IMR-90 (cell line): ENCODE measurements around the gene GPR183. TPM values are rescaled to one million over a fixed set of nuclear protein-coding genes. Genes with fewer than 3 reads are reported as not detected.

Experiments used
- ATAC-seq: fragments of 200-7000 bp; cut with Tn5 transposase; 2 replicates; pipeline ENCODE4 v1.9.1; 2020; ENCODE audit warnings: low read depth, mild to moderate bottlenecking, moderate library complexity
- BruUV-seq: library from RNA; stranded (reverse); fragments of 400-500 nt; replicated peaks from 2 replicates; lab custom pipeline; 2021; lab: Mats Ljungman, UMichigan
- CTCF ChIA-PET: fragments of 300-600 bp; formaldehyde crosslinking; extraction: SDS; loops from one replicate; lab custom pipeline; 2021; ENCODE audit warnings: antibody characterized with exemption; lab: Yijun Ruan, JAX
- POLR2A ChIA-PET: fragments of 300-600 bp; sonication (Branson Sonifier 250); formaldehyde crosslinking; loops from one replicate; lab custom pipeline; 2022; ENCODE audit warnings: antibody characterized with exemption; ENCODE audit not compliant: unreplicated experiment; lab: Charles Lee
- DNase-seq: peaks from one replicate; pipeline ENCODE4 v3.0.0; 2013
- H2AFZ ChIP-seq: replicated peaks from 2 replicates; pipeline ENCODE3; 2013; ENCODE audit warnings: low read length, mild to moderate bottlenecking; ENCODE audit not compliant: poor library complexity
- H2AK5ac ChIP-seq: 2 replicates; pipeline ENCODE4 v1.6.1; 2013; ENCODE audit warnings: low read depth, low read length, inconsistent platforms
- H2AK9ac ChIP-seq: replicated peaks from 2 replicates; pipeline ENCODE3; 2013; ENCODE audit warnings: mild to moderate bottlenecking, low read depth, low read length, moderate library complexity; ENCODE audit not compliant: poor library complexity
- H2BK120ac ChIP-seq: 2 replicates; pipeline ENCODE4 v1.6.1; 2013; ENCODE audit warnings: low read depth, low read length, inconsistent platforms
- H2BK15ac ChIP-seq: 3 replicates; pipeline ENCODE4 v1.6.1; 2013; ENCODE audit warnings: low read depth, low read length, inconsistent platforms
- H2BK20ac ChIP-seq: 2 replicates; pipeline ENCODE4 v1.6.1; 2013; ENCODE audit warnings: low read depth, mild to moderate bottlenecking, inconsistent platforms, low read length, moderate library complexity
- H2BK5ac ChIP-seq: 2 replicates; pipeline ENCODE4 v1.6.1; 2013; ENCODE audit warnings: mild to moderate bottlenecking, low read depth, low read length, inconsistent platforms; ENCODE audit not compliant: poor library complexity, severe bottlenecking
- H3K14ac ChIP-seq: replicated peaks from 2 replicates; pipeline ENCODE4 v1.6.1; 2013; ENCODE audit warnings: low read depth, low read length, inconsistent platforms
- H3K18ac ChIP-seq: 2 replicates; pipeline ENCODE4 v1.6.1; 2013; ENCODE audit warnings: low read depth, low read length, control low read depth
- H3K23ac ChIP-seq: 2 replicates; pipeline ENCODE4 v1.6.1; 2013; ENCODE audit warnings: low read depth, low read length, inconsistent platforms
- H3K27ac ChIP-seq: 2 replicates; pipeline ENCODE4 v1.5.1; 2013; ENCODE audit warnings: mild to moderate bottlenecking, control low read depth, low read length; ENCODE audit not compliant: insufficient read depth
- H3K27me3 ChIP-seq: 2 replicates; pipeline ENCODE4 v1.6.1; 2013; ENCODE audit warnings: low read length; ENCODE audit not compliant: control insufficient read depth, insufficient read depth
- H3K36me3 ChIP-seq: 2 replicates; pipeline ENCODE4 v1.6.1; 2013; ENCODE audit warnings: low read length, mixed read lengths; ENCODE audit not compliant: control insufficient read depth, insufficient read depth
- H3K4ac ChIP-seq: 2 replicates; pipeline ENCODE4 v1.6.1; 2013; ENCODE audit warnings: low read depth, low read length, inconsistent platforms
- H3K4me1 ChIP-seq: 2 replicates; pipeline ENCODE4 v1.6.1; 2013; ENCODE audit warnings: low read length, mixed read lengths; ENCODE audit not compliant: control insufficient read depth, insufficient read depth
- H3K4me2 ChIP-seq: 2 replicates; pipeline ENCODE4 v1.6.1; 2013; ENCODE audit warnings: low read depth, mild to moderate bottlenecking, control low read depth, low read length, moderate library complexity
- H3K4me3 ChIP-seq: 2 replicates; pipeline ENCODE4 v1.5.1; 2013; ENCODE audit warnings: low read depth, mild to moderate bottlenecking, control low read depth, low read length, moderate library complexity; ENCODE audit not compliant: insufficient read depth
- H3K56ac ChIP-seq: 2 replicates; pipeline ENCODE4 v1.6.1; 2013; ENCODE audit warnings: low read length, inconsistent platforms; ENCODE audit not compliant: insufficient read depth; ENCODE audit errors: extremely low read depth
- H3K79me1 ChIP-seq, 2 experiments: 2 replicates each; pipeline ENCODE4 v1.6.1; 2013; ENCODE audit warnings: low read length in 2 of 2, inconsistent platforms in 1 of 2, low read depth in 1 of 2
- H3K9ac ChIP-seq: 2 replicates; pipeline ENCODE4 v1.6.1; 2013; ENCODE audit warnings: low read depth, low read length, control low read depth
- H3K9me1 ChIP-seq: 2 replicates; pipeline ENCODE4 v1.6.1; 2013; ENCODE audit warnings: low read length, inconsistent platforms; ENCODE audit not compliant: insufficient read depth
- H3K9me3 ChIP-seq: 2 replicates; pipeline ENCODE4 v1.6.1; 2013; ENCODE audit warnings: low read length; ENCODE audit not compliant: control insufficient read depth, insufficient read depth
- H4K20me1 ChIP-seq: 2 replicates; pipeline ENCODE4 v1.6.1; 2013; ENCODE audit warnings: low read length, inconsistent platforms; ENCODE audit not compliant: insufficient read depth
- H4K5ac ChIP-seq: 2 replicates; pipeline ENCODE4 v1.6.1; 2013; ENCODE audit warnings: mild to moderate bottlenecking, low read depth, low read length, control low read depth
- H4K8ac ChIP-seq, 2 experiments: 2 replicates each; pipeline ENCODE4 v1.6.1; 2013; ENCODE audit warnings: low read depth in 2 of 2, low read length in 2 of 2, control low read depth in 1 of 2, inconsistent platforms in 1 of 2
- H4K91ac ChIP-seq: 2 replicates; pipeline ENCODE4 v1.6.1; 2013; ENCODE audit warnings: low read depth, low read length, inconsistent platforms; ENCODE audit not compliant: insufficient read depth
- FOS ChIP-seq: fragments of 150-350 bp; IDR thresholded peaks from 2 replicates; pipeline ENCODE4 v1.6.1; 2016; ENCODE audit warnings: low read depth, low read length
- MAZ ChIP-seq: IDR thresholded peaks from 2 replicates; pipeline ENCODE4 v1.6.1; 2012; ENCODE audit warnings: low read depth, mild to moderate bottlenecking, low read length, improper control_type of control experiment, moderate library complexity, borderline replicate concordance
- dilution Hi-C: fragments of 300-500 bp; cut with HindIII; formaldehyde crosslinking; loops from one replicate; pipeline ENCODE4 v1.14.3; 2018; ENCODE audit warnings: low sequenced_read_pairs; ENCODE audit not compliant: unreplicated experiment
- in situ Hi-C: fragments of 300-500 bp; cut with MboI; formaldehyde crosslinking; loops from 3 replicates; pipeline ENCODE4 v1.14.3; 2019; ENCODE audit warnings: low sequenced_read_pairs, inconsistent platforms, mixed read lengths
- intact Hi-C: fragments of 100-400 bp; cut with micrococcal nuclease; formaldehyde crosslinking; loops from 2 replicates; pipeline ENCODE4 v1.10.0; 2022
- polyA plus RNA-seq, 3 experiments: library from polyadenylated mRNA; depleted of rRNA; stranded (reverse); fragments of >200 nt; gene quantifications; 2 replicates each; pipeline ENCODE4 v1.2.3, GENCODE V29; 2012; ENCODE audit warnings: low replicate concordance in 1 of 3
- total RNA-seq: library from RNA; depleted of rRNA; stranded (reverse); fragments of >200 nt; gene quantifications from 2 replicates; pipeline ENCODE4 v1.2.3, GENCODE V29; 2012

Gene GPR183
- total and polyA plus RNA-seq, 2 of the 4 experiments (the other 2 are of a cell fraction), result 0.18 to 0.31 TPM

DNA sequence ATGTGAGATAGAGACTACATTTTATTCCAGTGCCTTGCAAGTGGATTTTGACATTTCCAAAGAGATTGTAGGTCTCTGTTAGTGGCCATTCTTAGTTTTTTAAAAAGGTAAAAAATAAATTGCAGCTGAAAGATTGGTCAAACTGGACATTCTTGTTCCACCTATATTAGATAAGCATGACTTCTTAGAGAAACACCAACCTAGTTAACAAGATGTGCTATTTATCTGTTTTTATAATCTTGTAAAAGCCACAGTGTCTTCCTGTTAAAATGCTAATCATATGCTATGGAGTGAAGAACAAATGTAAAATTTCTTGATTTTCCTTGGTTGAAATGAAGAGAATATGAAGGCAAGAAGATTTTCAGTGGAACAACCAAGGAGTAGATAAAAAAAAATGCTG, 33.4 kb upstream of the GPR183 start:
- H3K56ac ChIP-seq, result no peak overlapping the region
- ATAC-seq (no peak), DNase-seq (no peak)
- H3K27me3 ChIP-seq, result no peaks in the 10 kb centered on the region
- H3K14ac ChIP-seq, result no peak overlapping the region
- H3K27ac ChIP-seq, result no peak overlapping the region
- H2BK15ac ChIP-seq, result no peak overlapping the region
- TF ChIP-seq FOS (no peak), MAZ (no peak)
- ChIA-PET POLR2A (no interaction called here), CTCF (interaction anchor here (0.6 kb wide), 1 partner anchor 74 kb away, joined by 5 read pairs; no protein-coding TSS in a partner anchor)
- H3K4me3 ChIP-seq, result no peak overlapping the region
- no peak overlapping the region for H2BK20ac ChIP-seq
- no peak overlapping the region for H4K8ac ChIP-seq
- H3K23ac ChIP-seq, result no peak overlapping the region
- H3K9ac ChIP-seq, result no peak overlapping the region
- H3K9me3 ChIP-seq, result no peaks in the 10 kb centered on the region
- no peak overlapping the region for H4K91ac ChIP-seq
- H2BK5ac ChIP-seq, result no peak overlapping the region
- dilution Hi-C loops, result no loop called here
- no peak overlapping the region for H2BK120ac ChIP-seq
- H2AFZ ChIP-seq, result no peak overlapping the region
- H3K18ac ChIP-seq, result no peak overlapping the region
- H4K5ac ChIP-seq, result no peak overlapping the region
- peaks cover 7% of the 10 kb centered on the region; the same call in 1 of the 2 replicates for H3K9me1 ChIP-seq
- intact Hi-C loops, result no loop called here
- H2AK5ac ChIP-seq, result no peak overlapping the region
- H4K20me1 ChIP-seq, result no peaks in the 10 kb centered on the region
- no peak overlapping the region for H3K4me2 ChIP-seq
- in situ Hi-C loops, result no loop called here
- no peak overlapping the region for H3K4ac ChIP-seq
- peaks cover 14% of the 10 kb centered on the region for H3K36me3 ChIP-seq
- no TSS peak for BruUV-seq
- no peak overlapping the region for H2AK9ac ChIP-seq
- H3K79me1 ChIP-seq, result no peaks in the 10 kb centered on the region
- H3K4me1 ChIP-seq, result peaks cover 5% of the 10 kb centered on the region
